HG02981 (cell line): ENCODE data around the gene CBY1.

Experiments used
- ATAC-seq: cut with Tn5 transposase; IDR thresholded peaks from one replicate; pipeline ENCODE4 v1.9.1; 2021; ENCODE audit warnings: mild to moderate bottlenecking, moderate library complexity; ENCODE audit not compliant: unreplicated experiment

CBY1 gene

GRCh38 chr22:38649841-38650522 is 6.5 kb upstream of the CBY1 start:
- ATAC-seq = no peak

GRCh38 chr22:38652859-38653258 is 3.6 kb upstream of the CBY1 start:
- ATAC-seq = no peak

GRCh38 chr22:38653741-38654140 is 2.7 kb upstream of the CBY1 start:
- no peak for ATAC-seq

- no peak for ATAC-seq
These were observed 751 bp upstream of the CBY1 start for GRCh38 chr22:38655519-38656255.

- no peak for ATAC-seq
These were observed 839 bp downstream of the CBY1 start for GRCh38 chr22:38657045-38657909.

GRCh38 chr22:38674888-38675287 is 18.4 kb downstream of the CBY1 start:
- no peak for ATAC-seq

- ATAC-seq = no peak
These were observed 19.4 kb downstream of the CBY1 start for GRCh38 chr22:38675833-38676232.

- ATAC-seq = peak; percentile 91
These were observed 25.3 kb downstream of the CBY1 start, which contains the start of gene TOMM22 for GRCh38 chr22:38681582-38682335. TSS of gene TOMM22 (plus strand) at chr22:38681957. CDS start at chr22:38681979, 22 bp downstream.

GRCh38 chr22:38684895-38685294 is 28.5 kb downstream of the CBY1 start:
- no peak for ATAC-seq

- ATAC-seq = no peak
These were observed 29.3 kb downstream of the CBY1 start for GRCh38 chr22:38685761-38686160.

GRCh38 chr22:38689651-38690050 is 33.2 kb downstream of the CBY1 start:
- no peak for ATAC-seq

- ATAC-seq = no peak
These were observed 37.6 kb downstream of the CBY1 start for GRCh38 chr22:38694049-38694448.

GRCh38 chr22:38694940-38695339 is 38.5 kb downstream of the CBY1 start:
- no peak for ATAC-seq

GRCh38 chr22:38696606-38697424 is 40.4 kb downstream of the CBY1 start:
- no peak for ATAC-seq

- no peak for ATAC-seq
These were observed 41.1 kb downstream of the CBY1 start for GRCh38 chr22:38697425-38698089.

- ATAC-seq = no peak
These were observed 42.1 kb downstream of the CBY1 start for GRCh38 chr22:38698407-38699094.

- ATAC-seq = no peak
These were observed 42.7 kb downstream of the CBY1 start for GRCh38 chr22:38699143-38699542.

GRCh38 chr22:38699784-38700183 is 43.3 kb downstream of the CBY1 start:
- ATAC-seq = no peak
